GM12865 (cell line): Measurements from ENCODE around the gene AFG1L.

Experiments
- DNase-seq: peaks from one replicate; pipeline ENCODE4 v3.0.0; 2010; ENCODE audit warnings: low read depth
- H3K4me3 ChIP-seq: 2 replicates; pipeline ENCODE4 v1.5.1; 2011; ENCODE audit warnings: mild to moderate bottlenecking, low read depth, low read length, control low read depth
- TF ChIP-seq, protein P1 (sequence below): IDR thresholded peaks from 2 replicates; pipeline ENCODE4 v1.5.1; 2011; ENCODE audit warnings: low read length, control low read depth, low read depth, inconsistent platforms; ENCODE audit not compliant: insufficient read depth; ENCODE audit errors: missing control alignments

AFG1L gene

DNA sequence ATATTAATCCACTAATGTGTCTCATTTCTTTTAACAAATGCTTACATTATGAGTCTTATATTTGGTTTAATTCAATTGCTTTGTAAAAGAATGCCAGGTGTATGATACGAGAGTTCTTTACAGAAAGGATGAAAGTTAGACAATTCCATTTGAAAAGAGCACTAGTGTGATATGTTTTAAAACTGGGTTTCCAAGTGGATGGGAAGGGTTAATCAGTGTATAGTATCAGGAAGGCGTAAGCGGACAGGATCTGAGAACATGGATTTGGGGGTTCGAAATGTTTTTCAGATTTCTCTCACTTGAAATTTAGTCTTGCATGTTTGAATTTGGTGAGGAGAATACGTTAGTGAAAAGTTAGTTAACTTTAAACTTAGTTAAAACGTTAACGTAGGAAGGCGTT is 268.4 kb downstream of the AFG1L start:
- TF ChIP-seq, protein P1, sequence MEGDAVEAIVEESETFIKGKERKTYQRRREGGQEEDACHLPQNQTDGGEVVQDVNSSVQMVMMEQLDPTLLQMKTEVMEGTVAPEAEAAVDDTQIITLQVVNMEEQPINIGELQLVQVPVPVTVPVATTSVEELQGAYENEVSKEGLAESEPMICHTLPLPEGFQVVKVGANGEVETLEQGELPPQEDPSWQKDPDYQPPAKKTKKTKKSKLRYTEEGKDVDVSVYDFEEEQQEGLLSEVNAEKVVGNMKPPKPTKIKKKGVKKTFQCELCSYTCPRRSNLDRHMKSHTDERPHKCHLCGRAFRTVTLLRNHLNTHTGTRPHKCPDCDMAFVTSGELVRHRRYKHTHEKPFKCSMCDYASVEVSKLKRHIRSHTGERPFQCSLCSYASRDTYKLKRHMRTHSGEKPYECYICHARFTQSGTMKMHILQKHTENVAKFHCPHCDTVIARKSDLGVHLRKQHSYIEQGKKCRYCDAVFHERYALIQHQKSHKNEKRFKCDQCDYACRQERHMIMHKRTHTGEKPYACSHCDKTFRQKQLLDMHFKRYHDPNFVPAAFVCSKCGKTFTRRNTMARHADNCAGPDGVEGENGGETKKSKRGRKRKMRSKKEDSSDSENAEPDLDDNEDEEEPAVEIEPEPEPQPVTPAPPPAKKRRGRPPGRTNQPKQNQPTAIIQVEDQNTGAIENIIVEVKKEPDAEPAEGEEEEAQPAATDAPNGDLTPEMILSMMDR = no peak
- no peak overlapping the region for H3K4me3 ChIP-seq
- DNase-seq = no peak

DNA sequence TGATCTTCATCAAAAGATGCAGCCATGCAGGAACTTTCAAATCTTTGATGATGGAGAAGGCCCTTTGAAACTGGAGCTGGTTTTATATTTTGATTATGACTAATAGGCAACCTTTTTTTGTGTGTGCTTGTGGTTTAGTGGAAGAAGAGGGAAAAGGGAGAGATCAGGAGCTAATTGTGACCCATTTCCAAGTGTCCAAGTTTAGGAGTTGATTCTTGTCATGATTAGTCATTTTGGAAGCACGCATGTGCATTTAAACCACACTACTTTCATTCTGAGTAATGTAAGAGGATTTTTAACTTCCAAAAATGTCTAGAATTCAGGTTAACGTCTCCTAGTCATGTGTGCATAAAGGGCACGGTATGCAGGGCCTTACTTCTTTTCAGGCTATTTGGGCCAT is 269.3 kb downstream of the AFG1L start:
- peak; percentile 76 for DNase-seq
- no peak overlapping the region for H3K4me3 ChIP-seq
- TF ChIP-seq, protein P1 = no peak

DNA sequence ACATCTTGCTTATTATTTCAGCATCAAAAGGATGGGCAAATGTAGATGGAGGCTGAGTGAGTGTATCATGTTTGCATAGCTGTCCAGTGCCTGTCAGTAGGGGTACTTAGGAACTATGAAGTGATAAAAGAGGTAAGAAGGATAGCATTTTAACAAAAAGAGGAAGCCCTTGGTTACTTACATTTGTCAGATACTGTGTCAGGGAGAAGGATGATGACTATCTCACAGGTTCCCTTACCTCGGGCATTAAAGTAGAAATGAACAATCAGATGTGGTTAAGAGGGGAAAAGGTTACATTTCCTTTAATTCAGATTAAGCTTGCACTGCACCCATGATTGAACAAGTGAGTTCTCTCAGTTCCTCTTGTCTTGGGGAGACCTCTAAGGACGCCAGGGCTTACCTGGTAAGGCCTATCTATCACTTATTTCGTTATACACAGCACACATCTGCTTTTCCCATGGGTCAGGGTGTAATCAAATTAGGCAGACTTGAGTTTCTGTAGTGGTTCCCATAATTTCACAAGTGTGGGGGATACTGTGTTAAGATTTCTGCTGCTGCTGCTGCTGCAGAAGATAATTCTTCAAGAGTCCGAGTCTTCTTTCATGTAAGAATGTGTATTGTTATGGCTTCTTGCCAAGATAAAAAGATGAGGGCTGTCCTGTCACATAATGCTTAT is 270.4 kb downstream of the AFG1L start:
- H3K4me3 ChIP-seq = no peak overlapping the region
- TF ChIP-seq, protein P1 = no peak
- peak; percentile 89 for DNase-seq

DNA sequence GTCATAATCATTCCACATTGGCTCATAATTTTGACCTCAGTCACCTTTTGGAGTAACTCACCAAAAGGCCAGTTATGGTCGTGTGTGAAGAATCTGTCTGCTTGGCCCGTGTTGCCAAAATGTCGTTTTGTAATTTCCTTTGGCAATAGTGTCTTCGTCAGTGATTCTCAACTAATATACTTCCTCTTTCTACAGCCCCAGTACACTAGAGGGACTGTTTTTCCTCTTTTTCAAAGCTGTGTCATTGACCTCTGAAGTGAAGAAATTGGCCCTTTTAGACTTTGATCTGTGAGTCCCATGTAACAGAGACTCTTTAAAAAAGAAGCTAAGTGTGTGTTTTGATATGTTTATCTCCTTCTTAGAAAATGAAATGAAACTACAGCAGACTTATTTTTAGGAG is 271.0 kb downstream of the AFG1L start:
- H3K4me3 ChIP-seq = no peak overlapping the region
- TF ChIP-seq, protein P1 = no peak
- DNase-seq = peak; percentile 64

DNA sequence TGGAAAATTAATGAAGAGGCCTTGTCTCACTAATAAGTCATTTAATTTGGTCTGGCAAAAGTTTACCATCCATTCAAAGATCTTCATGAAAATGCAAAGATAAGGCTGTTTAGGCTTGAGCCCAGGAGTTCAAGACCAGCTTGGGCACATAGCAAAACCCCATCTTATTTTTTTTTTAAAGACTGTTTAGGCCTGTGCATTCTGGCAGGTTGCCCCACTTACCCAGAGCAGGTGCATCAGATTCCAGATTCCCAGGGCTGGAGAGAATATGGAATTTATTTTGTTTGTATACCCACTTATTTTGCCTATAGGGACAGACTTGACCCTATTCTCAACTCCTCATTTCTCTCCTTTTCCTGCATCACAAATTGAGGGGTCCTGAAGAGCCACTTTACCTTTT is 271.6 kb downstream of the AFG1L start:
- no peak for DNase-seq
- TF ChIP-seq, protein P1 = no peak
- H3K4me3 ChIP-seq = no peak overlapping the region

DNA sequence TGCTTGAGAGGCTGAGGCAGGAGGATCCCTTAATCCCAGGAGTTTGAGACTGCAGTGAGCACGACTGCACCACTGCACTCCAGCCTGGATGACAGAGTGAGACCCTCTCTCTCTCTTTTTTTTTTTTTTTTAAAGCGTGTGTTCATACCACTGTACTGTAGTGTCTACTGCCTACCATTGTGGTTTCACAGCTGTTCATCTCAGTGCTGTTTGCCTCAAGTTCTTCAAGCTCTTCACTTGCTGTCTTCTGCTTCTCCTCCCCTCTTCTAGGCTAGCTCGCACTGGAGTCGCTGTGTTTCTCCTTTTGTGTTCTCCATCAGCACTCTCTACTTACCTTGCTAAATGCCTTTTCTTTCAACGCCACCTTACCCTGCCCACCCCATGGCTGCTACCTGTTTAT is 273.2 kb downstream of the AFG1L start:
- TF ChIP-seq, protein P1 = no peak
- H3K4me3 ChIP-seq = no peak overlapping the region
- no peak for DNase-seq
